ENCODE results near the gene DPH7. TPM values are rescaled to one million over a fixed set of nuclear protein-coding genes. Genes with fewer than 3 reads are reported as not detected.
A peak's percentile ranks its signal among the peaks of the same experiment; 100 is the strongest.
"Not testable (repeated sequence)": the region's sequence is repeated elsewhere in the genome, so short reads cannot be mapped to it uniquely, and the experiment has no call there.

DPH7 gene
- total and polyA plus RNA-seq, 4 donors = 21.7 to 82.1 (median 45.4) TPM

DNA sequence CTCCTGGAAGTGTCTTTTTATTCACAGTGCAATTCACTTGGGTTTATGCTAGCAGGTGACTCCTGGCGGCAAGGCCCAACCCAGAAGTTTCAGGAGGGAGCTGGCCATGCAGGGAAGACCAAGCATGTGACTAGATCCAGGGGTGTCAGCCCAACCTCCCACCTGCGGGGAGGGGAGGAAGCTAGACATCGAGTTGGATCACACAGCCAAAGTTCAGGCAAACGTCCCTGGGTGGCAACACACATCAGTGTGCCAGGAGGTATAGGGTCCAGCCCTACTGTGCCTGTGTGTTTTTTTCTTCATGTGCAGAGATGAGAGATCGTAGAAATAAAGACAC lies 53.8 kb downstream of the DPH7 start:
- no peak for DNase-seq (ENCODE audit: low read depth in 4 of 6, low spot score in 6 of 6)
- peaks cover 16% of the 10 kb centered on the region for H3K36me3 ChIP-seq (ENCODE audit: control insufficient read depth, insufficient read depth, low read length)
- H3K4me3 ChIP-seq (ENCODE audit: low read depth, low read length) = no peak overlapping the region
- H3K9me3 ChIP-seq (ENCODE audit: control insufficient read depth, insufficient read depth, low read length) = no peaks in the 10 kb centered on the region
- H3K27ac ChIP-seq (ENCODE audit: low read depth, low read length) = no peak overlapping the region
- no peaks in the 10 kb centered on the region for H3K27me3 ChIP-seq (ENCODE audit: control insufficient read depth, insufficient read depth, low read length)
- peaks cover 8% of the 10 kb centered on the region for H3K4me1 ChIP-seq (ENCODE audit: control insufficient read depth, insufficient read depth, low read length)
- 73% methylated on average over 3 of the region's 5 CpGs for WGBS (ENCODE audit: insufficient coverage)

GRCh38 chr9:137524161-137524980 lies 54.4 kb downstream of the DPH7 start:
- peaks cover 21% of the 10 kb centered on the region for H3K36me3 ChIP-seq (ENCODE audit: control insufficient read depth, insufficient read depth, low read length)
- peaks cover 8% of the 10 kb centered on the region for H3K4me1 ChIP-seq (ENCODE audit: control insufficient read depth, insufficient read depth, low read length)
- H3K27ac ChIP-seq (ENCODE audit: low read depth, low read length) = no peak overlapping the region
- 71% methylated on average over 32 of the region's 33 CpGs for WGBS (ENCODE audit: insufficient coverage)
- no peaks in the 10 kb centered on the region for H3K9me3 ChIP-seq (ENCODE audit: control insufficient read depth, insufficient read depth, low read length)
- no peaks in the 10 kb centered on the region for H3K27me3 ChIP-seq (ENCODE audit: control insufficient read depth, insufficient read depth, low read length)
- DNase-seq (ENCODE audit: low read depth in 4 of 6, low spot score in 6 of 6) = peak in 2 of 6 donors; percentile 22 to 30
- H3K4me3 ChIP-seq (ENCODE audit: low read depth, low read length) = no peak overlapping the region

DNA sequence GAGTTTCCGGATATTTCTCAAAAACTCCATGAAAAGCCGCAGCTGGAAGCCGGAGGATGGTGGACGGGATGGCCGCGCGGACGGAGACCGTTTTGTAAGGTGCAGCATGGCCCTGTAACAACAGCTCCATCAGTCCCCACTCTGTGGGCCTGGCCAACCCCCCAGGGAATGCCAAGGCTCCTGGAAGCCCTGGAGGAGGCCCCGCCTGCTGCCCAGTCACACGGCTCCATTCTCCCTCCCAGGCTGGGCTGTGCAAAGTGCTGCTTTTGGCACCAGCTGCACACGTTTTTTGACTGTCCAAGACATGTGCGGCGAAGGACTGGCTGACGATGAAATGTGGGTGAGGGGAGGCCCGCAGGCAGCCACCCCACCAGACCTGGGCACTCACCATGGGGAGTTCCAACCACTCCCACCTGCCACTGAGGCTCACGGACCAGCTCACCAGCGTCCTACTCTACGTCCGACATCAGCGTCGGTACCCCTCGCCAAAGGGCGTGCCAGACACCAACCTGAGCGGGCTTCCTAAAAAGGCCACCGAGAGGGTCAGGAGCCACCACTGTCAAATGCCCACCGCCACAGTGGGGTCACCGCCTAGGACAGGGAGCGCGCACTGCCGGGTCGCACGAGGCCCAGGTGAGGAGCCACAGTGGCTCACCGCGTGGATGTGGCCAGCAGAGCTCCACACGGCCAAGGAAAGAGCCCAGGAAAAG lies 55.8 kb downstream of the DPH7 start:
- Histone ChIP-seq H3K27ac (ENCODE audit: low read depth, low read length) (no peak overlapping the region), H3K27me3 (ENCODE audit: control insufficient read depth, insufficient read depth, low read length) (no peaks in the 10 kb centered on the region), H3K36me3 (ENCODE audit: control insufficient read depth, insufficient read depth, low read length) (peaks cover 21% of the 10 kb centered on the region), H3K4me1 (ENCODE audit: control insufficient read depth, insufficient read depth, low read length) (peaks cover 8% of the 10 kb centered on the region), H3K9me3 (ENCODE audit: control insufficient read depth, insufficient read depth, low read length) (no peaks in the 10 kb centered on the region), H3K4me3 (ENCODE audit: low read depth, low read length) (no peak overlapping the region)
- DNase-seq (ENCODE audit: low read depth in 4 of 6, low spot score in 6 of 6) = no peak
- WGBS (ENCODE audit: insufficient coverage) = 94% methylated on average over 35 of the region's 36 CpGs

- 85% methylated on average over 13 of the region's 18 CpGs for WGBS (ENCODE audit: insufficient coverage)
Observed at GRCh38 chr9:137521405-137521985, 57.2 kb downstream of the DPH7 start.

DNA sequence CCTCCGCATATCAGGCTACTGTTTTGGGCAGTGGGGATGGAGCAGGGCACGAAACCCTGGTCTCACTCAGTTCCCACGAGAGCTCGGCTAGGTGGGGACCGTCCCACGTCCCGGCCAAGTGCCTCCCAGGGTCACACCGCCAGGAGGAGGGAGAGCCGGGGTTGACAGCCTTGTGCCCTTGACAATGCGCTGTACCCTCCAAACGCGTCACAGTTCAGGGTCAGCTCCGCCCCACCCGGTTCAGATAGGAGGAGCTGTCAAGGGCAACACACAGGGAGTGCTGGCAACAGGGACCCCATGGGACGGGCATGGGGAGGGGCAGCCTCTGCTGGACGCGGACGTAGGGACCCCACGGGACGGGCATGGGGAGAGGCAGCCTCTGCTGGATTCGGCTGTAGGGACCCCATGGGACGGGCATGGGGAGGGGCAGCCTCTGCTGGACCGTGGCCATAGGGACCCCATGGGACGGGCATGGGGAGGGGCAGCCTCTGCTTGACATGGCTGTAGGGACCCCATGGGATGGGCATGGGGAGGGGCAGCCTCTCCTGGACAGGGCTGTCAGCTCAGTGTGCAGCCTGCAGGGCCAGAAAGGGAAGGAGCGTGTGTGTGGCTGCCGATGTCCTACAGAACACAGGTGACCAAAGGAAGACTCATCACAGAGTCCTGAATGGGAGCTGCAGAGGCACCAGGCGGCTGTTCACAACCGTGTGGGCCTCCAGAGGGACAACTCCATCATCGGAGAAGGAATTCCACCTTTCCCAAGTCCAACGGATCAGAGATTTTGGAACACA lies 57.9 kb downstream of the DPH7 start:
- no peak for DNase-seq (ENCODE audit: low read depth in 4 of 6, low spot score in 6 of 6)
- no peak overlapping the region for H3K27ac ChIP-seq (ENCODE audit: low read depth, low read length)
- no peak overlapping the region for H3K4me3 ChIP-seq (ENCODE audit: low read depth, low read length)
- H3K9me3 ChIP-seq (ENCODE audit: control insufficient read depth, insufficient read depth, low read length) = no peaks in the 10 kb centered on the region
- peaks cover 8% of the 10 kb centered on the region for H3K4me1 ChIP-seq (ENCODE audit: control insufficient read depth, insufficient read depth, low read length)
- WGBS (ENCODE audit: insufficient coverage) = 85% methylated on average over 29 of the region's 30 CpGs
- H3K36me3 ChIP-seq (ENCODE audit: control insufficient read depth, insufficient read depth, low read length) = peaks cover 21% of the 10 kb centered on the region
- no peaks in the 10 kb centered on the region for H3K27me3 ChIP-seq (ENCODE audit: control insufficient read depth, insufficient read depth, low read length)

More at GRCh38 chr9:137521405-137521985, 57.2 kb downstream of the DPH7 start:
- DNase-seq (ENCODE audit: low read depth in 4 of 6, low spot score in 6 of 6) = peak in 2 of 6 donors; percentile 10 to 22
- no peaks in the 10 kb centered on the region for H3K27me3 ChIP-seq (ENCODE audit: control insufficient read depth, insufficient read depth, low read length)
- no peaks in the 10 kb centered on the region for H3K9me3 ChIP-seq (ENCODE audit: control insufficient read depth, insufficient read depth, low read length)
- peaks cover 21% of the 10 kb centered on the region for H3K36me3 ChIP-seq (ENCODE audit: control insufficient read depth, insufficient read depth, low read length)
- H3K4me1 ChIP-seq (ENCODE audit: control insufficient read depth, insufficient read depth, low read length) = peaks cover 8% of the 10 kb centered on the region
- no peak overlapping the region for H3K27ac ChIP-seq (ENCODE audit: low read depth, low read length)
- no peak overlapping the region for H3K4me3 ChIP-seq (ENCODE audit: low read depth, low read length)

GRCh38 chr9:137519553-137519952 lies 59.2 kb downstream of the DPH7 start:
- H3K4me1 ChIP-seq (ENCODE audit: control insufficient read depth, insufficient read depth, low read length) = peaks cover 5% of the 10 kb centered on the region
- no peak overlapping the region for H3K27ac ChIP-seq (ENCODE audit: low read depth, low read length)
- H3K27me3 ChIP-seq (ENCODE audit: control insufficient read depth, insufficient read depth, low read length) = no peaks in the 10 kb centered on the region
- no peak overlapping the region for H3K4me3 ChIP-seq (ENCODE audit: low read depth, low read length)
- H3K36me3 ChIP-seq (ENCODE audit: control insufficient read depth, insufficient read depth, low read length) = peaks cover 31% of the 10 kb centered on the region
- DNase-seq (ENCODE audit: low read depth in 4 of 6, low spot score in 6 of 6) = no peak
- 87% methylated on average over 10 of the region's 10 CpGs for WGBS (ENCODE audit: insufficient coverage)
- H3K9me3 ChIP-seq (ENCODE audit: control insufficient read depth, insufficient read depth, low read length) = no peaks in the 10 kb centered on the region

DNA sequence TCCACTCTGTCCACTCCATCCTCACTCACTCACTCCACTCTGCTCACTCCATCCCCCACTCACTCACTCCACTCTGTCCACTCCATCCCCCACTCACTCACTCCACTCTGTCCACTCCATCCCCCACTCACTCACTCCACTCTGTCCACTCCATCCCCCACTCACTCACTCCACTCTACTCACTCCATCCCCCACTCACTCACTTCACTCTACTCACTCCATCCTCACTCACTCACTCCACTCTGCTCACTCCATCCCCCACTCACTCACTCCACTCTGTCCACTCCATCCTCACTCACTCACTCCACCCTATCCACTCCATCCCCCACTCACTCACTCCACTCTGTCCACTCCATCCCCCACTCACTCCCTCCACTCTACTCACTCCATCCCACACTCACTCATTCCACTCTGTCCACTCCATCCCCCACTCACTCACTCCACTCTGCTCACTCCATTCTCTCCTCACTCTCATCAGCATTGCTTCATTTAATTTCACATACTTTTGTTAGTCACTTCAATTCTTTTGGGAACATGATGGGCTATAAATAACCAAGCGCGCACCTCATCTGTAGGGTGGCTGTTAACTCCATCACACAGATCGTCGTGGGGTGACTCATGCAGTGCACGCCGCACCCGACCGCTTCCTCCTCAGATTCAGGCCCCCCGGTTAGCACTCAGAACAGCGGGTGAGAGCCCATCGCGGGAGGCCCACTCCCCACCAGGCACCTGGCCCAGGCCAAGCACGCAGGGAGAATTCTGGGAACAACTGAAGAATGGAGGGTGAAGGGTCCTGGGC lies 59.9 kb downstream of the DPH7 start:
- H3K4me1 ChIP-seq (ENCODE audit: control insufficient read depth, insufficient read depth, low read length); H3K27me3 ChIP-seq (ENCODE audit: control insufficient read depth, insufficient read depth, low read length); DNase-seq (ENCODE audit: low read depth in 4 of 6, low spot score in 6 of 6); H3K4me3 ChIP-seq (ENCODE audit: low read depth, low read length); H3K27ac ChIP-seq (ENCODE audit: low read depth, low read length); H3K9me3 ChIP-seq (ENCODE audit: control insufficient read depth, insufficient read depth, low read length): not testable (repeated sequence)
- WGBS (ENCODE audit: insufficient coverage) = 89% methylated on average over 12 of the region's 13 CpGs
- H3K36me3 ChIP-seq (ENCODE audit: control insufficient read depth, insufficient read depth, low read length) = peaks cover 31% of the 10 kb centered on the region

DNA sequence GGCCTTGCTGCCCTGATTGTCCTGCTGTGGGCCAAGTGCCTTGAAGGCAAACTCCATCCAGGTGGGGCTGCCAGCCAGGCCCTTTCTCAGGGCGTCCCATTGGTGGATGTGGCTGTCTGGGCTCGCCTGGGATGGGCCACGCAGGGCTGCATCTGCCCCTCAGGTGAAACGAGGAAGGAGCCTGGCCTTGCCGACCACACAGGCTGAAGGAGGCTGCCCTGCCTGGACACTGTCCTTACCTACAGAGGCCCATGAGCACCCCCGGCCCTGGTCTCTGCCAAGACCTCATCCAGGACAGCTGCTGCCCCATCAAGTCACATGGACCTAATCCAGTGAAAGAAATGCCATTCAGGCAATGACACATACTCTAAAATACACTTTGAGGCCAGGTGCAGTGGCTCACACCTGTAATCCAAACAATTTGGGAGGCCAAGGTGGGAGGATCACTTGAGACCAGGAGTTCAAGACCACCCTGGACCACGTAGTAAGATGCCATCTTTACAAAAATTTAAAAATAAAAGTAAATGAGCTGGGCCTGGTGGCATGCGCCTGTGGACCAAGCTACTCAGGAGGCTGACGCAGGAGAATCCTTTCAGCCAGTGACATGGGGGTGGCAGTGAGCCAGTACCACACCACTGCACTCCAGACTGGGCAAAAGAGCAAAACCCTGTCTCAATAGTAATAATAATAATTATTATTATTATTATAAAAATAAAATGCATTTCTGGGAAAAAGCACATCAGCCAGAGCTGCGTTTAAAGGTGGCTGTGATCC lies 62.4 kb downstream of the DPH7 start:
- no peak for DNase-seq (ENCODE audit: low read depth in 4 of 6, low spot score in 6 of 6)
- WGBS (ENCODE audit: insufficient coverage) = 88% methylated on average over 7 of the region's 10 CpGs
- H3K27ac ChIP-seq (ENCODE audit: low read depth, low read length) = no peak overlapping the region
- no peaks in the 10 kb centered on the region for H3K27me3 ChIP-seq (ENCODE audit: control insufficient read depth, insufficient read depth, low read length)
- no peaks in the 10 kb centered on the region for H3K4me1 ChIP-seq (ENCODE audit: control insufficient read depth, insufficient read depth, low read length)
- no peak overlapping the region for H3K4me3 ChIP-seq (ENCODE audit: low read depth, low read length)
- H3K9me3 ChIP-seq (ENCODE audit: control insufficient read depth, insufficient read depth, low read length) = no peaks in the 10 kb centered on the region
- H3K36me3 ChIP-seq (ENCODE audit: control insufficient read depth, insufficient read depth, low read length) = peaks cover 20% of the 10 kb centered on the region
